Tibial nerve (tissue), 4 donors: Measurements from ENCODE around the gene SLC26A11.

Experiments
- CTCF ChIP-seq, 5 experiments: fragments of 200-600 bp in 3 of 5; fragments of 450-650 bp in 2 of 5; sonication (generic) in 3 of 5; IDR thresholded peaks; one replicate each; pipeline ENCODE4 v1.5.1; 2016 to 2019; ENCODE audit warnings: antibody characterized with exemption in 5 of 5, mild to moderate bottlenecking in 3 of 5, moderate library complexity in 2 of 5
- EP300 ChIP-seq, 2 donors: sonication (generic); formaldehyde crosslinking; IDR thresholded peaks; one replicate each; pipeline ENCODE4 v1.6.1; 2017; ENCODE audit warnings: antibody characterized with exemption in 2 of 2, mild to moderate bottlenecking in 1 of 2
- POLR2A ChIP-seq, 2 donors: fragments of 450-650 bp; IDR thresholded peaks; one replicate each; pipeline ENCODE4 v1.6.1; 2017; ENCODE audit warnings: antibody characterized with exemption in 2 of 2, mild to moderate bottlenecking in 2 of 2, moderate library complexity in 2 of 2

- TF ChIP-seq POLR2A (IDR thresholded peaks at IDR 0.05) (no peak), CTCF (IDR thresholded peaks at IDR 0.05) (no peak), EP300 (IDR thresholded peaks at IDR 0.05) (no peak)
Measured at GRCh38 chr17:80201446-80201845, 18.8 kb upstream of the SLC26A11 start.
